HG03457 (cell line): ENCODE data around the gene RABGGTA.
"Not testable (repeated sequence)": the region's sequence is repeated elsewhere in the genome, so short reads cannot be mapped to it uniquely, and the experiment has no call there.

Source experiments
- ATAC-seq: cut with Tn5 transposase; IDR thresholded peaks from one replicate; pipeline ENCODE4 v1.9.1; 2021; ENCODE audit warnings: moderate number of reproducible peaks; ENCODE audit not compliant: unreplicated experiment

Gene RABGGTA

DNA sequence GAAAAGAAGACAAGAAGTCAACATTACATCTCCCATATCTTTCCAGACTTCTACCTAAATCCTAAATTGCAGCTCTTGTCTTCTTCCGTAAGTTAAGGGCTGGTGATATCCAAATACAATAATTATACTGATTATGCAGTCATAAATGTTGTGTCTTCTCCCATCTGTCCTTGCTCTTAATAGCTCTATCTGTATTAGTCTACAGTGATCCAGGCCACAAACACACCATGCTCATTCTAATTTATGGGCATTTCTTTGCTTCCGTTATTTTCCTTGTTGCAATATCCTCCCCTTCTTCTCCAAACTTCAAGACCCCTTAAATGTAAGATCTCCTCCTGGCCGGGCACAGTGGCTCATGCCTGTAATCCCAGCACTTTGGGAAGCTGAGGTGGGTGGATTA is 51.9 kb downstream of the RABGGTA start:
- ATAC-seq = no peak

DNA sequence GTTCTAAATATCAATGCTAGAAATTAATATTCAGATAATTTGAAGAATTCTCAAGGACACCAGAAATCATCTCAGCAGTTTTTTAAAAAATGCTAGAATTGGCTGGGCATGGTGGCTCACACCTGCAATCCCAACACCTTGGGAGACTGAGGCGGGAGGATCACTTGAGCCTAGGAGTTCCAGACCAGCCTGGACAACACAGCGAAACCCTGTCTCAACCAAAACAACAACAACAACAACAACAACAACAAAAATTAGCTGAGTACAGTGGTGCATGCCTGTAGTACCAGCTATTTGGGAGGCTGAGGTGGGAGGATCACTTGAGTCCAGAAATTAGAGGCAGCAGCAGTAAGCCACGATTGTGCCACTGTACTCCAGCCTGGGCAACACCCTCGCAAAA is 52.3 kb downstream of the RABGGTA start:
- no peak for ATAC-seq

DNA sequence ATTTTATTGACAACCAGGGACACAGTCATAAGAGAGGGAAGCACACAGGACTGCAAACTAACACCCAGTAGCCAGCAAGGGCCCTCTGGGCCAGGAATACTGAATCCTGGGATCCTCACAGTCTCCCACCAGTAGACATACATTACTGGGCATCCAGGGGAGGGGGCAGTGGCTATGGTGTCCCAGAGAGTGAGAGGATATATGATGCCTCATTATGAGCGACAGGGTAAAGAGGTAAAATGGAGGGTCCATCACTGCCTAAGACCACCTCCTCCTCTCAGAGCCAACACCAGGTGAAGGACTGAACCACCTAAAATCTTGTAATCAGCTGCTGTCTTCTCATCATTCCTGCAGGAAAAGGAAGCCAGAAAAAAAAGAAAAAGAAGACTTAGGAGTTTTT is 54.5 kb downstream of the RABGGTA start:
- ATAC-seq = not testable (repeated sequence)

DNA sequence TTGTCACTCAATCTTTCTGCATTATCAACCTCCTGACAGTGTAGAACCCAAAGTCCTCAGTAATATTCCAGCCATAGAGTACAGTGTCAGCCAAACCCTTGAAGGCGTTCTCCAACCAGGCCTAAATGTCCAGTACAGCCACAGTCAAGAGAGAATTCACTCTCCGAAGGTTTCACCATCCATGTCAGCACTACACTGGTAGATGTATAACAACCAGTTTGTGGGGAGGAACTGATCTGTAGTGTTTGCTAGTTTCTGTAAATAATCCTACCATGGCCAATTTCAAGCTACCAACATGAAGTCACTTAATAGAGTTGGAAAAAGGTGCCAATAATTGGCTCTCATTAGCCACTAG is 55.1 kb downstream of the RABGGTA start:
- no peak for ATAC-seq
